DMS153 treated with DMSO at 0.1 percent for 48 hours (cell line): ENCODE data around the gene SRP19.
"Not testable (repeated sequence)": the region's sequence is repeated elsewhere in the genome, so short reads cannot be mapped to it uniquely, and the experiment has no call there.

Experiments
- DNase-seq: peaks from one replicate; lab custom pipeline; 2025; ENCODE audit not compliant: unreplicated experiment; lab: John Stamatoyannopoulos, UW

The SRP19 gene

DNA sequence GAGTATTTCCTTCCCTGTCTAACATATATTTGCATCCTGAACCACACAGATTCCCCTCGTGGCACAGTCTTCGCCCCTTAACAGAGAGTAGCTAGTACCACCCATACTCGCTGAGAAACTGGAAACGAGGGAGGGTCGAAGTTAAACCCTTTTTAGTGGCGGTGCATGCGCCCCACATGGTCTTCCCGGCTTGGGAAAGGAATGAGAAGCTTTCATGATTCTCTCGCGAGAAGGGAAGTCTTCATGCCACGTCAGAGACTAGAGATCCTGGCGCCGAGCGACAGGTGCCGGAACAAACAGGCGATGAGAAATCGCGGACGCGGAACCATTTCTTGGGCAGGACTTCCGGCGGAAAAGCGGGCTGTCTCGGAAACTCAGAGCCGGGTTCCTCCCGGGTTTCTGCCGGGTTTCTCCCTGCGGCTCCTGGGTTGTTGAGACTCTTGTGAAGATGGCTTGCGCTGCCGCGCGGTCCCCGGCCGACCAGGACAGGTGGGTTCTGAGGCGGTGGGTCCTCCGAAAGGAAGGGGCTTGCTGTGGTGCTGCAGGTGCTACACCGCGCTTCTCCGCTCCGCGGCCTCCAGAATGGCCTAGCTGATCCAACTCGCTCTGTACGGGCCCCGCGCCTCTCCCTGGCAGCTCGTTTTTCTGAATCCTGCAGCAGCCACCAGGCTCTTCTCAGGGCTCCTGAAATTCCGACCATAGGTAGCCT is at the start of gene SRP19:
Gene SRP19, plus strand, starts transcription at position 359 of the 709 bp plus-strand sequence. Its CDS starts 90 bp downstream, at position 449.
- DNase-seq: peak; percentile 59

DNA sequence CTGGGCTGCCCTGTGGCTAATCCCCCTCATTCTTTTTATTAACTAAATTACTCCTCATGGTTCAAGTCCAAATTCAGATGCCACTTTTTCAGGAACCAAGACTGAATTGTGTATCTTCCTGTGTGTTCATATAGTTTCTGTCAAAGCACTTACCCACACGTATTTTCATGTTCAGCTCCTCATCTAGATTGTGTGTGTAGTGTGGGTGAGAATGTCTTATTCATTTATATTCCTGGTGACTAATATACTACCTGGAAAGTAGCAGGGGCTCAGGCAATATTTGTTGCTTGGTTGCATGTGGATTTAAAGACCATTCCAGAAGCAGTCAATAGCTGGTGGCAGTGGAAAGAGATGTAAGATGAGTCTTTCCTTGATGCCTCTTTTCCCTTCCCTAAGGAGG is 48.5 kb upstream of the SRP19 start:
- no peak for DNase-seq

DNA sequence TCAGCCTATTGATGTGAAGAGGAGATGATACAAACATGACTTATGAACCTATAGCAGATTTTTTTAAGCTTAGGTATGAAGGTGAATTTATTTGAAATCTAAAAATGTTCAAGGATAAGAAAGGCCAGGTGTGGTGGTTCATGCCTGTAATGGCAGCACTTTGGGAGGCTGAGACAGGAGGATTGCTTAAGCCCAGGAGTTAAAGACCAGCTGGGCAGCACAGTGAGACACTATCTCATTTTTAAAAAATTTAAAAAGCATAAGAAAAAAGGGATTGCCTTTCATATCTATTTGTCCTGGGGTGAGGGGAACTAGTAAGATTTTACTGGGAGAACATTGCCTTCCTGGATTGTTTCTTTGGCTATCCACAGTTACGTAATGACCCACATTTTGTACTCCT is 40.8 kb upstream of the SRP19 start:
- DNase-seq: no peak

- no peak for DNase-seq
Measured at GRCh38 chr5:112822456-112822855, 38.6 kb upstream of the SRP19 start.

DNA sequence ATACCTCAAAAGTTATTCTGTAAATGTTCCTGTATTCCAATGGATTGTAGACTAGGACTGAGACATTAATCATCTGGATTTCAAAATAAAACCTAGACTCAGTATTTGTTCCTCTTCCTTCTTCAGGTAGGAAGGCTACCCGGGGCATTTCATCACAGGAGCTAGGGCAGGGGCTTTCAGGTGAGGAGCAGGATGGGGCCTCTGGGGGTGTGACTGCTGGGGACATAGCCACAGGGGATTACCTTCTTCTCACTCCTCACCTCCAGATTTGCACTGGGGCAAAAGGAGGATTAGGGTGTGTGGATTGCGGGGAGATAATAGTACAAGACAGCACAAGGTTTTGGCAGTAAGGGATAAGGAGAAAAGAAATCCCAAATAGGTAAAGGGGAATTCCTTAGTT is 37.9 kb upstream of the SRP19 start:
- DNase-seq: no peak

GRCh38 chr5:112823656-112824055 is 37.4 kb upstream of the SRP19 start:
- no peak for DNase-seq

DNA sequence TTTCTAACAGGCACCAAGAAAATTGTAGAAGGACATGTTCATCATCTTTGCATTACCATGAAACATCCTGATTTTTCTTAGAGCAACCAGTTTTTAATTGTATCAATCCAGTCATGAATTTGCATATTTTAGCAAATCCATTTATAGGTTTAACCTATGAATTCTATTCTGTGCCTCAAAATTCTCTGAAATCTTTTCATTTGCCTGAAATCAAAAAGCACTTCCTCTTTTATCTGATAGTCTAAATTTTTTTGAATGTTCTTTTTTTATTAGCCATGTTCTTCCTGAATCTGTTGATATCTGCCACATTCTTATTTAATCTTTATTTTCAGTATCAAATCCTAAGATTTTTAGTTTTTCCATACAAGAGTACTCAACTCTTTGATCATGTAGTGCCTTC is 36.9 kb upstream of the SRP19 start:
- no peak for DNase-seq

DNA sequence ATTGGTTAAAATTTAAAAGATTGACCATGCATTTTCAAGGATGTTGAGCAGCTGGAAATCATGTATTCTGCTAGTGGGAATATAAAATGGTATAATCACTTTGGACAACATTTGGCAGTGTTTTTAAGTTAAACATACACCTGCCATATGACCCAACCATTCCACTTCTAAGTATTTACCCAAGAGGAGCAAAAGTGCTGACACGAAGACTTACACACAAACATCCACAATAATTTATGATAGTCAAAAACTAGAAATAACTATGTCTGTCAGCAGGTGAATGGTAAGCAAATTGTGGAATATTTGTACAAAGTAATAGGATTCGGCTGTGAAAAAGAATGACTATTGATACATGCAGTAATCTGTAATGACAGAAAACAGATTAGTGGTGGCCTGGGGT is 30.7 kb upstream of the SRP19 start:
- DNase-seq: no peak

- no peak for DNase-seq
Measured at GRCh38 chr5:112833971-112834370, 27.1 kb upstream of the SRP19 start.

- DNase-seq: no peak
Measured at GRCh38 chr5:112844489-112844888, 16.6 kb upstream of the SRP19 start.

DNA sequence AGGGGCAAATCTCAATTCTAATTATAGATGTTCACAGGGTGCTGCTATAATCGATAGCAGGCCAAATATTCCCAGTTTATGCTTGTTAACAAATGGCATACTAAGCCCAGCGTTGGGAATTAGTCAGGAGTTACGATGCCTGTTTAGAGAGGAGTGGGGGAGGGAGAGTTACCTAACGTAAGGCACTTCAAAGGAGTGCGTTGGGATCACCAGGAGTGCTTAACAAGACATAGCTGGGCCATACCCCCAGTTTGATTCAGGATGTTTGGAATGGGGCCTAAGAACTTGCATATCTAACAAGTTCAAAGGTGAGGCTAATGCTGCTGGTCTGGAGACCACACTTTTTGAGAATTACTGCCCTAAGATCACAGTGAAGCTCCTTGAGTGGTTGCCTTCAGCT is 14.5 kb upstream of the SRP19 start:
- no peak for DNase-seq

DNA sequence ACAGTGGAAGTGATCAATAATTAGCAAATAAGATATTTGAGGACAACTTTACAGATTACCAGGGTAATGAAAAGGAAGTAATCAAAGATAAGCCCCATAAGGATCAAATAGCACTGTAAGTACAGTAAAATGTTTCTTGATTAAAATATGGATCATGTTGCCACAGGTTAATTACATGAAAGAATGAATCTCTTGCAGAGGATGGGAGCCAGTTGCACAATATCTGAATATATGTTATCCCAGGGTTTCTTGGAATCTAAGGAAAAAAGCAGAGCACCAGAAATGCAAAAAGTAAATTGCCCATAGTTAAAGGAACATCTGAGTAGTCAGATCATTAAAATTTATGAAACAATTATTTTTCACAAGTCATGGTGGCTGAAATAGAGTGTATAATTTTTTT is 13.8 kb upstream of the SRP19 start:
- no peak for DNase-seq

DNA sequence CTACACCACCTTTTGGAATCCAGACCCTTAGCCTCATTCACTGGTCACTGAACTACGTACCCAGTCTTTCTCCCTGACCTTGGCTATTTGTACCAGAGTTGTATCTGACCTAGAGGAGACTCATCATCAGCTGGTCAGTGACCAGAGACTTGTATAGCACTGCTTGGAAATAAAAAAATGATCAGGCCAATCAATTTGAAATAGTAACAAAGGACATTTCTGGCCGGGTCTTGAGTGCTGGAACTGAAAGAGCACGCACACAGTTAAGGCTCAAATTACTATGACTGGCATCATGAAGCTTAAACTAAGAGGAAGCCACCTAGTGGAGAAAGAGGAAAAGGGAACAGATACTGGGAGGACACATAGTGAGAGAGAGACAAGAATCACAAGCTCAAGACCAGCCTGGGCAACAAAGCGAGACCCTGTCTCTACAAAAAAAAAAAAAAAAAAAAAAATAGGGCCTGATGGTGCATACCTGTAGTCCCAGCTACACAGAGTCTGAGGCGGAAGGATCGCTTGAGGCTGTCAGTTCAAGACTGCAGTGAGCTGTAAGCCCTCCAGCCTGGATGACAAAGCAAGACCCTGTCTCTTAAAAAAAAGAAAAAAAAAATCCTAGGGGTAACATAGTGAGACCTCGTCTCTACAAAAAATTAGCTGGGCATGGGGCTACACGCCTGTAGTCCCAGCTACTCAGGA is 12.8 kb upstream of the SRP19 start:
- DNase-seq: peak; percentile 6

DNA sequence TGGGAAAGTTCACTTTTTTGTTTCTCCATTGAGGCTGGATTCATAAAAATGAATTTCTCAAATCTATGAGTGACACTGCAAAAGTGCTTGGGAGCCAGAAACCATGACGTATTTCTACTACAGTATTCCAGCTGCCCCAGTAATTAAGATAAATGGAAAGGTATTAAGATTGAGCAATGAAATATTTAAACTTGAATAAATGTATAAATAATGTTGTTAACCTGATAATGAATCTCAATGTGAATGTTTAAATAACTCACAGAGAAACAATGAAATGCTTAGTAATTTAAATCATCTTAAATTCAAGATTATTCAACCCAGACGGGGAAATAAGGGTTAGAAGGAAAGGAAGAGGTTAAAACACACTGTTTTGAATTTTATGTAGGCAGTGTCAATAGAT is 11.2 kb upstream of the SRP19 start:
- no peak for DNase-seq

DNA sequence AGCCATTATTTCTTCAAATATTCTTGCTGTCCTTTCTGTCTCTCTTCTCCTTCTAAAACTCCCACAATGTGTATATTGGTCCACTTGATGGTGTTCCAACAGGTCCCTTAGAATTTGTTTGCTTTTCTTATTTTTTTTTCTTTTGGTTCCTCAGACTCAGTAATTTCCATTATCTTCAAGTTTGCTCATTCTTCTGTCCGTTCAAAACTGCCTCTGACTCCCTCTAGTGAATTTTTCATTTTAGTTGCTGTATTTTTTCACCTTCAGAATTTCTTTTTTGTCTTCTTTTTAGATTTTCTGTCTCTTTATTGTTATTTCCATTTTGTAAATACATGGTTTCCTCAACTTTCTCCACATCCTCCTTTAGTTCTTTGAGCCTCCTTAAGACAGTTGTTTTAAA is 6.4 kb upstream of the SRP19 start:
- no peak for DNase-seq

GRCh38 chr5:112857866-112858265 is 3.2 kb upstream of the SRP19 start:
- no peak for DNase-seq

DNA sequence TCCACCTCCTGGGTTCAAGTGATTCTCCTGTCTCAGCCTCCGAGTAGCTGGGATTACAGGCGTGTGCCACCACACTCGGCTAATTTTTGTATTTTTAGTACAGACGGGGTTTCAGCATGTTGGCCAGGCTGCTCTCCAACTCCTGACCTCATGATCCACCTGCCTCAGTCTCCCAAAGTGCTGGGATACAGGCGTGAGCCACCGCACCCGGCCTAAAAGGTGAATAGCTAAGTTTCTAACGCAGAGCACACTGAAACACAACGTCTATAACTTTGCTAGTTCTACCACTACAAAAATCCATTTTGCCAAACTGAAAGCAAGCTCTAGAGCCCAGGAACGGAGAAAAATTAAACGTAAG is 537 bp upstream of the SRP19 start:
- DNase-seq: not testable (repeated sequence)

- no peak for DNase-seq
Measured at GRCh38 chr5:112861638-112861985, 525 bp downstream of the SRP19 start.

GRCh38 chr5:112862085-112862484 is 998 bp downstream of the SRP19 start:
- DNase-seq: no peak

DNA sequence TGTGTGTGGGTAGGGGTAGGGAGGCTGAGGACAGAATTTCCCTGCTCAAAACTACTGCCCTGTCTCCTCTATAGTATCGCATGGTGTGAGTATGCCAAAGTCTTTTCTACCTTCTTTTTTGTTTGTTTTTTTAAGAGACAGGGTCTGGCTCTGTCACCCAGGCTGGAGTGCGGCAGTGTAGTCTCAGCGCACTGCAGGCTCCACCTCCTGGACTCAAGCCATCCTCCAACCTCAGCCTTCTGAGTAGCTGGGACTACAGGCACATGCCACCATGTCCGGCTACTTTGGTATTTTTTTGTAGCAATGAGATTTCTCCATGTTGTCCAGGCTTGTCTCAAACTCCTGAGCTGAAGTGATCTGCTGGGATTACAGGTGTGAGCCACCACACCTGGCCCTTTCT is 2.5 kb downstream of the SRP19 start:
- no peak for DNase-seq

- DNase-seq: no peak
Measured at GRCh38 chr5:112865128-112865527, 4.0 kb downstream of the SRP19 start.

- no peak for DNase-seq
Measured at GRCh38 chr5:112866739-112867138, 5.7 kb downstream of the SRP19 start.

GRCh38 chr5:112867411-112867810 is 6.3 kb downstream of the SRP19 start:
- no peak for DNase-seq
